Trophoblast cell (in vitro differentiated cells and primary cell): ENCODE measurements around the gene SLC22A5.

ENCODE experiments used
- DNase-seq, 2 donors: peaks; one replicate each; pipeline ENCODE4 v3.0.0-alpha.2; 2016
- H2AFZ ChIP-seq: 2 replicates; pipeline ENCODE4 v1.6.1; 2013; ENCODE audit warnings: low read length, moderate library complexity, mild to moderate bottlenecking; ENCODE audit not compliant: insufficient read depth, poor library complexity
- H2AK5ac ChIP-seq: 2 replicates; pipeline ENCODE4 v1.6.1; 2013; ENCODE audit warnings: mild to moderate bottlenecking, low read length
- H2BK120ac ChIP-seq: 2 replicates; pipeline ENCODE4 v1.6.1; 2013; ENCODE audit warnings: low read length, mild to moderate bottlenecking, moderate library complexity; ENCODE audit not compliant: insufficient read depth, poor library complexity
- H2BK12ac ChIP-seq: 2 replicates; pipeline ENCODE4 v1.6.1; 2013; ENCODE audit warnings: mild to moderate bottlenecking, low read length, moderate library complexity
- H2BK5ac ChIP-seq: 2 replicates; pipeline ENCODE4 v1.6.1; 2013; ENCODE audit warnings: low read length, low read depth, moderate library complexity, mild to moderate bottlenecking; ENCODE audit not compliant: poor library complexity
- H3K14ac ChIP-seq: 2 replicates; pipeline ENCODE4 v1.6.1; 2013; ENCODE audit warnings: mild to moderate bottlenecking, low read length
- H3K18ac ChIP-seq: 2 replicates; pipeline ENCODE4 v1.6.1; 2013; ENCODE audit warnings: mild to moderate bottlenecking, low read length
- H3K23ac ChIP-seq: 2 replicates; pipeline ENCODE4 v1.6.1; 2013; ENCODE audit warnings: low read length
- H3K27ac ChIP-seq: 2 replicates; pipeline ENCODE4 v1.5.1; 2013; ENCODE audit warnings: low read depth, mild to moderate bottlenecking, inconsistent platforms, low read length, moderate library complexity
- H3K27me3 ChIP-seq: 2 replicates; pipeline ENCODE4 v1.6.1; 2013; ENCODE audit warnings: inconsistent platforms, mild to moderate bottlenecking, low read length, moderate library complexity; ENCODE audit not compliant: insufficient read depth
- H3K36me3 ChIP-seq, 2 experiments: 1 replicate in 1 of 2; 2 replicates in 1 of 2; pipeline ENCODE4 v1.6.1; 2013; ENCODE audit warnings: low read length in 2 of 2, mild to moderate bottlenecking in 2 of 2, moderate library complexity in 1 of 2; ENCODE audit not compliant: insufficient read depth in 2 of 2, control insufficient read depth in 1 of 2
- H3K4ac ChIP-seq: 2 replicates; pipeline ENCODE4 v1.6.1; 2013; ENCODE audit warnings: low read depth, mild to moderate bottlenecking, low read length, moderate library complexity
- H3K4me1 ChIP-seq, 2 experiments: 1 replicate in 1 of 2; 2 replicates in 1 of 2; pipeline ENCODE4 v1.6.1; 2013; ENCODE audit warnings: low read length in 2 of 2, mild to moderate bottlenecking in 2 of 2, moderate library complexity in 1 of 2; ENCODE audit not compliant: insufficient read depth in 2 of 2, control insufficient read depth in 1 of 2
- H3K4me2 ChIP-seq: 2 replicates; pipeline ENCODE4 v1.6.1; 2013; ENCODE audit warnings: inconsistent platforms, mild to moderate bottlenecking, low read length, moderate library complexity
- H3K4me3 ChIP-seq: 2 replicates; pipeline ENCODE4 v1.5.1; 2013; ENCODE audit warnings: mild to moderate bottlenecking, low read depth, low read length, inconsistent platforms
- H3K79me1 ChIP-seq: one replicate; pipeline ENCODE4 v1.6.1; 2013; ENCODE audit warnings: low read length
- H3K79me2 ChIP-seq: 2 replicates; pipeline ENCODE4 v1.6.1; 2013; ENCODE audit warnings: low read length, mild to moderate bottlenecking; ENCODE audit not compliant: control insufficient read depth, insufficient read depth, poor library complexity
- H3K9ac ChIP-seq: 2 replicates; pipeline ENCODE4 v1.6.1; 2013; ENCODE audit warnings: mild to moderate bottlenecking, low read length
- H3K9me3 ChIP-seq: 2 replicates; pipeline ENCODE4 v1.6.1; 2013; ENCODE audit warnings: low read depth, mild to moderate bottlenecking, control low read depth, inconsistent platforms, low read length; ENCODE audit not compliant: insufficient read depth
- H4K12ac ChIP-seq: 2 replicates; pipeline ENCODE4 v1.6.1; 2013; ENCODE audit warnings: low read depth, mild to moderate bottlenecking, low read length, moderate library complexity
- H4K8ac ChIP-seq: 2 replicates; pipeline ENCODE4 v1.6.1; 2013; ENCODE audit warnings: low read depth, mild to moderate bottlenecking, low read length, moderate library complexity
- H4K91ac ChIP-seq: one replicate; pipeline ENCODE4 v1.6.1; 2013; ENCODE audit warnings: low read depth, mild to moderate bottlenecking, low read length, moderate library complexity
- WGBS: extraction: QIAGEN DNeasy Blood & Tissue Kit; methylation state at CpG from one replicate; pipeline ENCODE4 v1.1.7; 2013; ENCODE audit warnings: missing lambda C conversion rate; ENCODE audit not compliant: insufficient read length, insufficient coverage; ENCODE audit errors: extremely low coverage; 5-methylcytosine and 5-hydroxymethylcytosine counted together

Gene SLC22A5

DNA sequence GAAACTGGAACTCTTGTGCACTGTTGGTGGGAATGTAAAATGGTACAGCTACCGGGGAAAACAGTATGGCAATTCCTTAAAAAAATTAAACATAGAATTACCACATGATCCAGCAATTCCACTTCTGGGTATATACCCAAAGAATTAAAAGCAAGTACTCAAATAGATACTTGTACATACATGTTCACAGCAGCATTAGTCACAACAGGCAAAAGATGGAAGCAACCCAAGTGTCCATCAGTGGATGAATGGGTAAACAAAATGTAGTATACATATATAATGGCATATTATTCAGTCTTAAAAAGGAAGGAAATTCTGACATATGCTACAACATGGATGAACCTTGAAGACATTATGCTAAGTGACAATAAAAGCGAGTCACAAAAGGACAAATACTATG, 7.4 kb upstream of the SLC22A5 start:
- Histone ChIP-seq H3K79me1 (no peaks in the 10 kb centered on the region), H4K12ac (no peak overlapping the region), H2AFZ (no peak overlapping the region), H3K4me3 (no peak overlapping the region), H3K9ac (no peak overlapping the region), H3K27me3 (no peaks in the 10 kb centered on the region), H2BK12ac (no peak overlapping the region), H3K14ac (no peak overlapping the region), H3K4ac (no peak overlapping the region), H2BK120ac (no peak overlapping the region), H3K18ac (no peak overlapping the region), H3K4me2 (no peak overlapping the region), H2AK5ac (no peak overlapping the region), H3K9me3 (no peaks in the 10 kb centered on the region), H2BK5ac (no peak overlapping the region), H3K36me3 (no peaks in the 10 kb centered on the region), H4K8ac (no peak overlapping the region), H3K27ac (no peak overlapping the region), H3K4me1 (no peaks in the 10 kb centered on the region), H3K79me2 (no peaks in the 10 kb centered on the region), H4K91ac (no peak overlapping the region), H3K23ac (no peak overlapping the region)
- WGBS: no CpG with 5 or more reads among the region's 2 CpGs
- DNase-seq: no peak

DNA sequence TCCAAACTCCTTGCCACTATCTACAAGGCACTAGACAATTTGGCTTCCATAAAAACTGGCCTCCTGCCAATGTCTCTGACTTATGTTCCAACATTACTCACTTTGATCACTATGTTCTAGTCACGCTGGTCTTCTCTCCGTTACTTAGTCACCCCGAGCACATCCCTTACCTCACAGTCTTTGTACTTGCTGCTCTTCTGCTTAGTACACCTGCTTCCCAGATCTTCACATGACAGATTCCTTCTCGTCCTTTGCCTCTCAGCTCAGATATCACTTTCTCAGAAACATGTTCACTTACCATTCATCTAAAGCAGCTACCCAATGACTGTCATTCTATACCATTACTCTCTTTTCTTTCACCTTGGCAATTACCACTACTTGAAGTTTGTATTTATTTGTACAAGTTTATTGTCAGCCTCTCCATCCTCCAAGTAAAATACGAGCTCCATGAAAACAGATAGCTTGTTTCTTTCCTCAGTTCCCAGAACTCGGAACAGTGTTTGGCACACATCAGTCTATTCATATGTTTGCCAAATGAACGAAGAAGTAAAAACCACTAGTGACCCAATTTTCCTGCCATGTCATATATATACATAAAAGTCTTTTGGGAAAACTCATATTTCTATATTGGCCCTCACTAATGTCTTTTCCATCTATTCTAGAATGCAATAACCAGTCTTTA, 5.9 kb upstream of the SLC22A5 start:
- Histone ChIP-seq H4K91ac (no peak overlapping the region), H4K8ac (no peak overlapping the region), H3K36me3 (no peaks in the 10 kb centered on the region), H3K9ac (no peak overlapping the region), H3K27ac (no peak overlapping the region), H4K12ac (no peak overlapping the region), H3K79me1 (no peaks in the 10 kb centered on the region), H2BK12ac (no peak overlapping the region), H3K4ac (no peak overlapping the region), H2AFZ (no peak overlapping the region), H3K4me3 (no peak overlapping the region), H2BK120ac (no peak overlapping the region), H3K4me1 (no peaks in the 10 kb centered on the region), H3K18ac (no peak overlapping the region), H3K4me2 (no peak overlapping the region), H2AK5ac (no peak overlapping the region), H3K9me3 (no peaks in the 10 kb centered on the region), H3K23ac (no peak overlapping the region), H2BK5ac (no peak overlapping the region), H3K14ac (no peak overlapping the region), H3K27me3 (no peaks in the 10 kb centered on the region), H3K79me2 (no peaks in the 10 kb centered on the region)
- no CpG with 5 or more reads among the region's 7 CpGs for WGBS
- peak in 1 of 2 donors; percentile 37 for DNase-seq

GRCh38 chr5:132364319-132364718, 5.2 kb upstream of the SLC22A5 start:
- no peaks in the 10 kb centered on the region for H3K27me3 ChIP-seq
- H4K12ac ChIP-seq: no peak overlapping the region
- H3K79me1 ChIP-seq: no peaks in the 10 kb centered on the region
- no peaks in the 10 kb centered on the region for H3K36me3 ChIP-seq
- no peak overlapping the region for H3K4me3 ChIP-seq
- no CpG with 5 or more reads among the region's 1 CpG for WGBS
- no peak overlapping the region for H4K8ac ChIP-seq
- H2BK12ac ChIP-seq: no peak overlapping the region
- DNase-seq: peak in 1 of 2 donors; percentile 55
- no peak overlapping the region for H2BK120ac ChIP-seq
- no peak overlapping the region for H3K14ac ChIP-seq
- H2BK5ac ChIP-seq: no peak overlapping the region
- no peaks in the 10 kb centered on the region for H3K9me3 ChIP-seq
- H4K91ac ChIP-seq: no peak overlapping the region
- H3K9ac ChIP-seq: no peak overlapping the region
- H3K18ac ChIP-seq: no peak overlapping the region
- H3K4ac ChIP-seq: no peak overlapping the region
- no peak overlapping the region for H3K27ac ChIP-seq
- peaks cover 1% of the 10 kb centered on the region for H3K79me2 ChIP-seq
- H3K4me1 ChIP-seq: no peaks in the 10 kb centered on the region
- no peak overlapping the region for H2AK5ac ChIP-seq
- H2AFZ ChIP-seq: no peak overlapping the region
- H3K4me2 ChIP-seq: no peak overlapping the region
- no peak overlapping the region for H3K23ac ChIP-seq

GRCh38 chr5:132365213-132365612, 4.3 kb upstream of the SLC22A5 start:
- Histone ChIP-seq H3K27ac (no peak overlapping the region), H3K23ac (no peak overlapping the region), H3K14ac (no peak overlapping the region), H3K4me2 (no peak overlapping the region), H3K4me3 (no peak overlapping the region), H3K79me1 (peaks cover 7% of the 10 kb centered on the region), H2BK120ac (no peak overlapping the region), H2BK5ac (no peak overlapping the region), H2AK5ac (no peak overlapping the region), H4K91ac (no peak overlapping the region), H2AFZ (no peak overlapping the region), H3K9me3 (no peaks in the 10 kb centered on the region), H3K4me1 (peaks cover 2% of the 10 kb centered on the region in 2 experiments), H3K4ac (no peak overlapping the region), H3K9ac (no peak overlapping the region), H3K79me2 (peaks cover 8% of the 10 kb centered on the region), H3K18ac (no peak overlapping the region), H3K27me3 (no peaks in the 10 kb centered on the region), H4K8ac (no peak overlapping the region), H3K36me3 (no peaks in the 10 kb centered on the region), H4K12ac (no peak overlapping the region), H2BK12ac (no peak overlapping the region)
- WGBS: no CpG with 5 or more reads among the region's 6 CpGs
- DNase-seq: peak; percentile 85 to 92
